ENCODE results near the gene ADAM12.
A peak's percentile ranks its signal among the peaks of the same experiment; 100 is the strongest.

ADAM12 gene

GRCh38 chr10:126215746-126216631 is 172.3 kb downstream of the ADAM12 start:
- TF ChIP-seq ZFP3 (CRISPR knock-in tag; IDR thresholded peaks at IDR 0.05): 0 out of 2 replicates have a peak, but pooled peaks have one; percentile 7
- no peak for TF ChIP-seq ZNF70 (CRISPR knock-in tag; IDR thresholded peaks at IDR 0.05)
- peak; percentile 73 for TF ChIP-seq ISL1 (CRISPR knock-in tag; IDR thresholded peaks at IDR 0.05)
- TF ChIP-seq SNAI2 (CRISPR knock-in tag; IDR thresholded peaks at IDR 0.05): no peak
- TF ChIP-seq CSDC2 (CRISPR knock-in tag; IDR thresholded peaks at IDR 0.05): 0 out of 2 replicates have a peak, but pooled peaks have one; percentile 21
- TF ChIP-seq TOX (CRISPR knock-in tag; IDR thresholded peaks at IDR 0.05; ENCODE audit: borderline replicate concordance): peak; percentile 53; the same call in 1 of the 2 replicates
- peak; percentile 58 for ATAC-seq

GRCh38 chr10:126214679-126215078 is 173.6 kb downstream of the ADAM12 start:
- no peak for ATAC-seq
- no peak for TF ChIP-seq PATZ1 (CRISPR knock-in tag; IDR thresholded peaks at IDR 0.05; ENCODE audit: borderline replicate concordance)
- no peak for TF ChIP-seq ZNF565 (CRISPR knock-in tag; conservative IDR thresholded peaks at IDR 0.05; ENCODE audit: low read depth)
- TF ChIP-seq ESRRG (CRISPR knock-in tag; IDR thresholded peaks at IDR 0.05): no peak

DNA sequence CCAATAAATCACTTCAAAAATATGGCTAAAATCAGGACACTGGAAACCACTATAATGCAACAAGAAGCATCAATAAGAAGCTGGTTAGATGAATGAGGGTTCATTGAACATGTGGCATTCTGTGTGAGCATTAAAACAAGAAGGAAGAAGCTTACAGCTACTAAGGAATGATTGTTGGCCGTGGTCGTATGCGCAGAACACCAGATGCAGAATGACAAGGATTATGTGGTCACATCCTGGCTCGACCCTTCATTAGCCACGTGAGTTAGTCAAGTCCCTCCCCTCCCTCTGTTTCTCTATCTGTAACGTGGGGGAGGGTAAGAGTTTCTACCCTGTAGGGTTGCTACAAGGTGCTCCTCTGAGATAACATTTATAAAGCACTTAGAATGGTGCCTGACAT is 174.3 kb downstream of the ADAM12 start:
- no peak for ATAC-seq

DNA sequence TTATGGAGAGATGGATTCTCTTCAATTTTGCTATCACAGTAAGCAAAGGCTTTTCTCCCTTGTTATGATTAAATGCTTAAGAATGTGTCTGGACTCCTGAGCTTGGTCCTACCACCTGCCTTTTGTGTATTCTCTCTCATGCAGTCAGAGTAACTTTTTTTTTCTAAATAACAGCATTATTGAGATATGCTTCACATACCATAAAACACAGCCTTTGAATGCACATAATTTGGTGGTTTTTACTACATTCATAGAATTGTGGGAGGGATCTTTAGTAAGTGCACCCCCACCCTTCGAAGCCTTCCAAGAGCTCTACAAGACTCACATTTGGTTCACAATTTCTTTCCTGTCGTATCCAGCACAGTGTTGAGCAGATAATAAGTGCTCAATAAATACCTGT is 175.5 kb downstream of the ADAM12 start:
- no peak for ATAC-seq
- TF ChIP-seq GLIS3 (CRISPR knock-in tag; IDR thresholded peaks at IDR 0.05): no peak
- no peak for TF ChIP-seq CREB5 (CRISPR knock-in tag; IDR thresholded peaks at IDR 0.05; ENCODE audit: low read depth)
- no peak for TF ChIP-seq PATZ1 (CRISPR knock-in tag; IDR thresholded peaks at IDR 0.05; ENCODE audit: borderline replicate concordance)
- TF ChIP-seq ESRRG (CRISPR knock-in tag; IDR thresholded peaks at IDR 0.05): no peak
- TF ChIP-seq ARNTL (CRISPR knock-in tag; IDR thresholded peaks at IDR 0.05; ENCODE audit: borderline replicate concordance, low read depth): no peak
- no peak for TF ChIP-seq RARB (CRISPR knock-in tag; IDR thresholded peaks at IDR 0.05)
- peak; percentile 60; the same call in 1 of the 2 replicates for TF ChIP-seq ISL1 (CRISPR knock-in tag; IDR thresholded peaks at IDR 0.05)

More for the DNA sequence above, 174.3 kb downstream of the ADAM12 start:
- TF ChIP-seq ISL1 (CRISPR knock-in tag; IDR thresholded peaks at IDR 0.05) (no peak), ZFP30 (CRISPR knock-in tag; IDR thresholded peaks at IDR 0.05) (no peak), TOX (CRISPR knock-in tag; IDR thresholded peaks at IDR 0.05; ENCODE audit: borderline replicate concordance) (no peak), ESRRG (CRISPR knock-in tag; IDR thresholded peaks at IDR 0.05) (no peak), ZC3H10 (CRISPR knock-in tag; IDR thresholded peaks at IDR 0.05) (no peak)

- no peak for ATAC-seq
- TF ChIP-seq ZC3H10 (CRISPR knock-in tag; IDR thresholded peaks at IDR 0.05) (no peak), RARB (CRISPR knock-in tag; IDR thresholded peaks at IDR 0.05) (no peak), ZNF565 (CRISPR knock-in tag; conservative IDR thresholded peaks at IDR 0.05; ENCODE audit: low read depth) (no peak), ZFP3 (CRISPR knock-in tag; IDR thresholded peaks at IDR 0.05) (no peak), TCF4 (CRISPR knock-in tag; IDR thresholded peaks at IDR 0.05; ENCODE audit: borderline replicate concordance) (no peak), ZNF8 (CRISPR knock-in tag; IDR thresholded peaks at IDR 0.05) (no peak), ZFP30 (CRISPR knock-in tag; IDR thresholded peaks at IDR 0.05) (no peak), PATZ1 (CRISPR knock-in tag; IDR thresholded peaks at IDR 0.05; ENCODE audit: borderline replicate concordance) (no peak), ARNTL (CRISPR knock-in tag; IDR thresholded peaks at IDR 0.05; ENCODE audit: borderline replicate concordance, low read depth) (no peak)
- TF ChIP-seq, protein P1, sequence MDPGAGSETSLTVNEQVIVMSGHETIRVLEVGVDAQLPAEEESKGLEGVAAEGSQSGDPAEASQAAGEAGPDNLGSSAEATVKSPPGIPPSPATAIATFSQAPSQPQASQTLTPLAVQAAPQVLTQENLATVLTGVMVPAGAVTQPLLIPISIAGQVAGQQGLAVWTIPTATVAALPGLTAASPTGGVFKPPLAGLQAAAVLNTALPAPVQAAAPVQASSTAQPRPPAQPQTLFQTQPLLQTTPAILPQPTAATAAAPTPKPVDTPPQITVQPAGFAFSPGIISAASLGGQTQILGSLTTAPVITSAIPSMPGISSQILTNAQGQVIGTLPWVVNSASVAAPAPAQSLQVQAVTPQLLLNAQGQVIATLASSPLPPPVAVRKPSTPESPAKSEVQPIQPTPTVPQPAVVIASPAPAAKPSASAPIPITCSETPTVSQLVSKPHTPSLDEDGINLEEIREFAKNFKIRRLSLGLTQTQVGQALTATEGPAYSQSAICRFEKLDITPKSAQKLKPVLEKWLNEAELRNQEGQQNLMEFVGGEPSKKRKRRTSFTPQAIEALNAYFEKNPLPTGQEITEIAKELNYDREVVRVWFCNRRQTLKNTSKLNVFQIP (CRISPR knock-in tag; IDR thresholded peaks at IDR 0.05; ENCODE audit: borderline replicate concordance, low read depth): no peak
- TF ChIP-seq, protein P2, sequence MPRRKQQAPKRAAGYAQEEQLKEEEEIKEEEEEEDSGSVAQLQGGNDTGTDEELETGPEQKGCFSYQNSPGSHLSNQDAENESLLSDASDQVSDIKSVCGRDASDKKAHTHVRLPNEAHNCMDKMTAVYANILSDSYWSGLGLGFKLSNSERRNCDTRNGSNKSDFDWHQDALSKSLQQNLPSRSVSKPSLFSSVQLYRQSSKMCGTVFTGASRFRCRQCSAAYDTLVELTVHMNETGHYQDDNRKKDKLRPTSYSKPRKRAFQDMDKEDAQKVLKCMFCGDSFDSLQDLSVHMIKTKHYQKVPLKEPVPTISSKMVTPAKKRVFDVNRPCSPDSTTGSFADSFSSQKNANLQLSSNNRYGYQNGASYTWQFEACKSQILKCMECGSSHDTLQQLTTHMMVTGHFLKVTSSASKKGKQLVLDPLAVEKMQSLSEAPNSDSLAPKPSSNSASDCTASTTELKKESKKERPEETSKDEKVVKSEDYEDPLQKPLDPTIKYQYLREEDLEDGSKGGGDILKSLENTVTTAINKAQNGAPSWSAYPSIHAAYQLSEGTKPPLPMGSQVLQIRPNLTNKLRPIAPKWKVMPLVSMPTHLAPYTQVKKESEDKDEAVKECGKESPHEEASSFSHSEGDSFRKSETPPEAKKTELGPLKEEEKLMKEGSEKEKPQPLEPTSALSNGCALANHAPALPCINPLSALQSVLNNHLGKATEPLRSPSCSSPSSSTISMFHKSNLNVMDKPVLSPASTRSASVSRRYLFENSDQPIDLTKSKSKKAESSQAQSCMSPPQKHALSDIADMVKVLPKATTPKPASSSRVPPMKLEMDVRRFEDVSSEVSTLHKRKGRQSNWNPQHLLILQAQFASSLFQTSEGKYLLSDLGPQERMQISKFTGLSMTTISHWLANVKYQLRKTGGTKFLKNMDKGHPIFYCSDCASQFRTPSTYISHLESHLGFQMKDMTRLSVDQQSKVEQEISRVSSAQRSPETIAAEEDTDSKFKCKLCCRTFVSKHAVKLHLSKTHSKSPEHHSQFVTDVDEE (CRISPR knock-in tag; IDR thresholded peaks at IDR 0.05): no peak
Observed at GRCh38 chr10:126210051-126210651, 178.1 kb downstream of the ADAM12 start.
